Natural killer cell treated with Interleukin-12 subunit alpha and Interleukin-12 subunit beta and Interleukin-15 and Interleukin-18, amount 100 ng/mL, for 72 hours (primary cell): ENCODE results near the gene APBB2. TPM values are rescaled to one million over a fixed set of nuclear protein-coding genes. Genes with fewer than 3 reads are reported as not detected.
"Not testable (repeated sequence)": the region's sequence is repeated elsewhere in the genome, so short reads cannot be mapped to it uniquely, and the experiment has no call there.

Experiments
- ATAC-seq, 2 donors: fragments of 150-1000 bp; cut with Tn5 transposase in 1 of 2; sonication (Bioruptor Pico), chemical (Tn5 transposase) in 1 of 2; 2 replicates each; pipeline ENCODE4 v1.10.0; 2021
- DNase-seq: peaks from one replicate; pipeline ENCODE4 v3.0.0; 2022; ENCODE audit warnings: low spot score
- H3K27ac Mint-ChIP-seq, 2 donors: 1 replicate in 1 of 2; 2 replicates in 1 of 2; pipeline ENCODE4 v1.8.0; 2022; ENCODE audit warnings: mixed read lengths in 2 of 2, mild to moderate bottlenecking in 1 of 2, moderate library complexity in 1 of 2
- H3K27me3 Mint-ChIP-seq, 2 donors: 1 replicate in 1 of 2; 2 replicates in 1 of 2; pipeline ENCODE4 v1.8.0; 2022; ENCODE audit warnings: mixed read lengths in 2 of 2
- H3K36me3 Mint-ChIP-seq: one replicate; pipeline ENCODE4 v1.8.0; 2022; ENCODE audit warnings: mixed read lengths
- H3K4me1 Mint-ChIP-seq, 2 donors: 1 replicate in 1 of 2; 2 replicates in 1 of 2; pipeline ENCODE4 v1.8.0; 2022; ENCODE audit warnings: low read depth in 2 of 2, mixed read lengths in 2 of 2, mild to moderate bottlenecking in 1 of 2
- H3K4me3 Mint-ChIP-seq: one replicate; pipeline ENCODE4 v1.8.0; 2022; ENCODE audit warnings: mixed read lengths
- H3K9me3 Mint-ChIP-seq: 2 replicates; pipeline ENCODE4 v1.8.0; 2022; ENCODE audit warnings: mixed read lengths
- total RNA-seq, 2 donors: library from RNA; stranded (reverse); gene quantifications; one replicate each; pipeline ENCODE4 v1.2.3, GENCODE V29; 2022

Gene APBB2
- total RNA-seq, 2 donors from 2014 or later: 18.7 to 31.9 TPM

- H3K4me1 Mint-ChIP-seq: no peaks in the 10 kb centered on the region
- H3K9me3 Mint-ChIP-seq: no peaks in the 10 kb centered on the region
- no peak overlapping the region for H3K27ac Mint-ChIP-seq
- no peak for DNase-seq
- ATAC-seq: no peak
- H3K27me3 Mint-ChIP-seq: no peaks in the 10 kb centered on the region
- H3K4me3 Mint-ChIP-seq: no peak overlapping the region
- H3K36me3 Mint-ChIP-seq: no peaks in the 10 kb centered on the region
Measured at GRCh38 chr4:41070516-41071281, 143.6 kb downstream of the APBB2 start.

GRCh38 chr4:41069838-41070237 lies 144.5 kb downstream of the APBB2 start:
- Mint-ChIP-seq H3K4me3 (no peak overlapping the region), H3K4me1 (no peaks in the 10 kb centered on the region), H3K27ac (no peak overlapping the region), H3K27me3 (no peaks in the 10 kb centered on the region), H3K36me3 (no peaks in the 10 kb centered on the region), H3K9me3 (no peaks in the 10 kb centered on the region)
- ATAC-seq (no peak), DNase-seq (no peak)

GRCh38 chr4:41069257-41069656 lies 145.1 kb downstream of the APBB2 start:
- H3K36me3 Mint-ChIP-seq: no peaks in the 10 kb centered on the region
- no peaks in the 10 kb centered on the region for H3K9me3 Mint-ChIP-seq
- H3K4me3 Mint-ChIP-seq: no peak overlapping the region
- ATAC-seq (no peak), DNase-seq (no peak)
- H3K4me1 Mint-ChIP-seq: no peaks in the 10 kb centered on the region
- no peak overlapping the region for H3K27ac Mint-ChIP-seq
- no peaks in the 10 kb centered on the region for H3K27me3 Mint-ChIP-seq

- ATAC-seq: no peak
- Mint-ChIP-seq H3K36me3 (no peaks in the 10 kb centered on the region), H3K4me3 (no peak overlapping the region), H3K4me1 (no peaks in the 10 kb centered on the region), H3K9me3 (no peaks in the 10 kb centered on the region), H3K27ac (no peak overlapping the region), H3K27me3 (no peaks in the 10 kb centered on the region)
- no peak for DNase-seq
Measured at GRCh38 chr4:41067369-41067768, 147.0 kb downstream of the APBB2 start.

GRCh38 chr4:41066049-41066448 lies 148.3 kb downstream of the APBB2 start:
- no peak for ATAC-seq
- Mint-ChIP-seq H3K36me3 (no peaks in the 10 kb centered on the region), H3K4me3 (no peak overlapping the region), H3K4me1 (no peaks in the 10 kb centered on the region), H3K9me3 (no peaks in the 10 kb centered on the region), H3K27ac (no peak overlapping the region), H3K27me3 (no peaks in the 10 kb centered on the region)
- DNase-seq: no peak

- DNase-seq (no peak), ATAC-seq (no peak)
- Mint-ChIP-seq H3K4me3 (no peak overlapping the region), H3K36me3 (no peaks in the 10 kb centered on the region), H3K9me3 (no peaks in the 10 kb centered on the region), H3K27ac (no peak overlapping the region), H3K4me1 (no peaks in the 10 kb centered on the region), H3K27me3 (no peaks in the 10 kb centered on the region)
Measured at GRCh38 chr4:41065434-41066006, 148.8 kb downstream of the APBB2 start.

GRCh38 chr4:41064953-41065352 lies 149.4 kb downstream of the APBB2 start:
- Mint-ChIP-seq H3K27ac (no peak overlapping the region), H3K36me3 (no peaks in the 10 kb centered on the region), H3K4me3 (no peak overlapping the region), H3K4me1 (no peaks in the 10 kb centered on the region), H3K27me3 (no peaks in the 10 kb centered on the region), H3K9me3 (peaks cover under 1% of the 10 kb centered on the region)
- no peak for DNase-seq
- ATAC-seq: no peak

GRCh38 chr4:41061482-41062185 lies 152.7 kb downstream of the APBB2 start:
- peaks cover 5% of the 10 kb centered on the region for H3K9me3 Mint-ChIP-seq
- no peaks in the 10 kb centered on the region for H3K36me3 Mint-ChIP-seq
- ATAC-seq: no peak
- DNase-seq: no peak
- H3K4me1 Mint-ChIP-seq: no peaks in the 10 kb centered on the region
- no peaks in the 10 kb centered on the region for H3K27me3 Mint-ChIP-seq
- H3K4me3 Mint-ChIP-seq: no peak overlapping the region
- H3K27ac Mint-ChIP-seq: no peak overlapping the region

- Mint-ChIP-seq H3K36me3 (no peaks in the 10 kb centered on the region), H3K4me1 (no peaks in the 10 kb centered on the region), H3K9me3 (peaks cover 8% of the 10 kb centered on the region), H3K4me3 (no peak overlapping the region), H3K27me3 (no peaks in the 10 kb centered on the region), H3K27ac (no peak overlapping the region)
- DNase-seq (no peak), ATAC-seq (no peak)
Measured at GRCh38 chr4:41060352-41061334, 153.7 kb downstream of the APBB2 start.

- H3K4me3 Mint-ChIP-seq, H3K4me1 Mint-ChIP-seq, H3K36me3 Mint-ChIP-seq, ATAC-seq, DNase-seq, H3K27me3 Mint-ChIP-seq, H3K27ac Mint-ChIP-seq: not testable (repeated sequence)
- peaks cover 11% of the 10 kb centered on the region for H3K9me3 Mint-ChIP-seq
Measured at GRCh38 chr4:41059411-41059810, 154.9 kb downstream of the APBB2 start.

- ATAC-seq: no peak
Measured at GRCh38 chr4:41058426-41058825, 155.9 kb downstream of the APBB2 start.

GRCh38 chr4:41057467-41057866 lies 156.9 kb downstream of the APBB2 start:
- no peaks in the 10 kb centered on the region for H3K36me3 Mint-ChIP-seq
- no peak for ATAC-seq
- no peaks in the 10 kb centered on the region for H3K27me3 Mint-ChIP-seq
- peaks cover 11% of the 10 kb centered on the region for H3K9me3 Mint-ChIP-seq
- no peak overlapping the region for H3K27ac Mint-ChIP-seq
- no peak for DNase-seq
- no peak overlapping the region for H3K4me3 Mint-ChIP-seq
- H3K4me1 Mint-ChIP-seq: no peaks in the 10 kb centered on the region

More at GRCh38 chr4:41058426-41058825, 155.9 kb downstream of the APBB2 start:
- Mint-ChIP-seq H3K27me3 (no peaks in the 10 kb centered on the region), H3K36me3 (no peaks in the 10 kb centered on the region), H3K4me1 (no peaks in the 10 kb centered on the region), H3K4me3 (no peak overlapping the region), H3K9me3 (peaks cover 11% of the 10 kb centered on the region), H3K27ac (no peak overlapping the region)
- DNase-seq: no peak

- Mint-ChIP-seq H3K27ac (no peak overlapping the region), H3K36me3 (no peaks in the 10 kb centered on the region), H3K9me3 (peaks cover 6% of the 10 kb centered on the region), H3K4me3 (no peak overlapping the region), H3K4me1 (no peaks in the 10 kb centered on the region), H3K27me3 (no peaks in the 10 kb centered on the region)
- DNase-seq (no peak), ATAC-seq (no peak)
Measured at GRCh38 chr4:41052287-41052686, 162.1 kb downstream of the APBB2 start.
